IMR-90 (cell line): ENCODE data around the gene SLC7A10. TPM values are rescaled to one million over a fixed set of nuclear protein-coding genes. Genes with fewer than 3 reads are reported as not detected.

ENCODE experiments used
- ATAC-seq: fragments of 200-7000 bp; cut with Tn5 transposase; 2 replicates; pipeline ENCODE4 v1.9.1; 2020; ENCODE audit warnings: low read depth, mild to moderate bottlenecking, moderate library complexity
- BruUV-seq: library from RNA; stranded (reverse); fragments of 400-500 nt; replicated peaks from 2 replicates; lab custom pipeline; 2021; lab: Mats Ljungman, UMichigan
- CTCF ChIA-PET: fragments of 300-600 bp; formaldehyde crosslinking; extraction: SDS; loops from one replicate; lab custom pipeline; 2021; ENCODE audit warnings: antibody characterized with exemption; lab: Yijun Ruan, JAX
- POLR2A ChIA-PET: fragments of 300-600 bp; sonication (Branson Sonifier 250); formaldehyde crosslinking; loops from one replicate; lab custom pipeline; 2022; ENCODE audit warnings: antibody characterized with exemption; ENCODE audit not compliant: unreplicated experiment; lab: Charles Lee
- DNase-seq: peaks from one replicate; pipeline ENCODE4 v3.0.0; 2013
- H2AFZ ChIP-seq: replicated peaks from 2 replicates; pipeline ENCODE3; 2013; ENCODE audit warnings: low read length, mild to moderate bottlenecking; ENCODE audit not compliant: poor library complexity
- H2AK5ac ChIP-seq: 2 replicates; pipeline ENCODE4 v1.6.1; 2013; ENCODE audit warnings: low read depth, low read length, inconsistent platforms
- H2AK9ac ChIP-seq: replicated peaks from 2 replicates; pipeline ENCODE3; 2013; ENCODE audit warnings: mild to moderate bottlenecking, low read depth, low read length, moderate library complexity; ENCODE audit not compliant: poor library complexity
- H2BK120ac ChIP-seq: 2 replicates; pipeline ENCODE4 v1.6.1; 2013; ENCODE audit warnings: low read depth, low read length, inconsistent platforms
- H2BK15ac ChIP-seq: 3 replicates; pipeline ENCODE4 v1.6.1; 2013; ENCODE audit warnings: low read depth, low read length, inconsistent platforms
- H2BK20ac ChIP-seq: 2 replicates; pipeline ENCODE4 v1.6.1; 2013; ENCODE audit warnings: low read depth, mild to moderate bottlenecking, inconsistent platforms, low read length, moderate library complexity
- H2BK5ac ChIP-seq: 2 replicates; pipeline ENCODE4 v1.6.1; 2013; ENCODE audit warnings: mild to moderate bottlenecking, low read depth, low read length, inconsistent platforms; ENCODE audit not compliant: poor library complexity, severe bottlenecking
- H3K14ac ChIP-seq: replicated peaks from 2 replicates; pipeline ENCODE4 v1.6.1; 2013; ENCODE audit warnings: low read depth, low read length, inconsistent platforms
- H3K18ac ChIP-seq: 2 replicates; pipeline ENCODE4 v1.6.1; 2013; ENCODE audit warnings: low read depth, low read length, control low read depth
- H3K23ac ChIP-seq: 2 replicates; pipeline ENCODE4 v1.6.1; 2013; ENCODE audit warnings: low read depth, low read length, inconsistent platforms
- H3K27ac ChIP-seq: 2 replicates; pipeline ENCODE4 v1.5.1; 2013; ENCODE audit warnings: mild to moderate bottlenecking, control low read depth, low read length; ENCODE audit not compliant: insufficient read depth
- H3K27me3 ChIP-seq: 2 replicates; pipeline ENCODE4 v1.6.1; 2013; ENCODE audit warnings: low read length; ENCODE audit not compliant: control insufficient read depth, insufficient read depth
- H3K36me3 ChIP-seq: 2 replicates; pipeline ENCODE4 v1.6.1; 2013; ENCODE audit warnings: low read length, mixed read lengths; ENCODE audit not compliant: control insufficient read depth, insufficient read depth
- H3K4ac ChIP-seq: 2 replicates; pipeline ENCODE4 v1.6.1; 2013; ENCODE audit warnings: low read depth, low read length, inconsistent platforms
- H3K4me1 ChIP-seq: 2 replicates; pipeline ENCODE4 v1.6.1; 2013; ENCODE audit warnings: low read length, mixed read lengths; ENCODE audit not compliant: control insufficient read depth, insufficient read depth
- H3K4me2 ChIP-seq: 2 replicates; pipeline ENCODE4 v1.6.1; 2013; ENCODE audit warnings: low read depth, mild to moderate bottlenecking, control low read depth, low read length, moderate library complexity
- H3K4me3 ChIP-seq: 2 replicates; pipeline ENCODE4 v1.5.1; 2013; ENCODE audit warnings: low read depth, mild to moderate bottlenecking, control low read depth, low read length, moderate library complexity; ENCODE audit not compliant: insufficient read depth
- H3K56ac ChIP-seq: 2 replicates; pipeline ENCODE4 v1.6.1; 2013; ENCODE audit warnings: low read length, inconsistent platforms; ENCODE audit not compliant: insufficient read depth; ENCODE audit errors: extremely low read depth
- H3K79me1 ChIP-seq, 2 experiments: 2 replicates each; pipeline ENCODE4 v1.6.1; 2013; ENCODE audit warnings: low read length in 2 of 2, inconsistent platforms in 1 of 2, low read depth in 1 of 2
- H3K9ac ChIP-seq: 2 replicates; pipeline ENCODE4 v1.6.1; 2013; ENCODE audit warnings: low read depth, low read length, control low read depth
- H3K9me1 ChIP-seq: 2 replicates; pipeline ENCODE4 v1.6.1; 2013; ENCODE audit warnings: low read length, inconsistent platforms; ENCODE audit not compliant: insufficient read depth
- H3K9me3 ChIP-seq: 2 replicates; pipeline ENCODE4 v1.6.1; 2013; ENCODE audit warnings: low read length; ENCODE audit not compliant: control insufficient read depth, insufficient read depth
- H4K20me1 ChIP-seq: 2 replicates; pipeline ENCODE4 v1.6.1; 2013; ENCODE audit warnings: low read length, inconsistent platforms; ENCODE audit not compliant: insufficient read depth
- H4K5ac ChIP-seq: 2 replicates; pipeline ENCODE4 v1.6.1; 2013; ENCODE audit warnings: mild to moderate bottlenecking, low read depth, low read length, control low read depth
- H4K8ac ChIP-seq, 2 experiments: 2 replicates each; pipeline ENCODE4 v1.6.1; 2013; ENCODE audit warnings: low read depth in 2 of 2, low read length in 2 of 2, control low read depth in 1 of 2, inconsistent platforms in 1 of 2
- H4K91ac ChIP-seq: 2 replicates; pipeline ENCODE4 v1.6.1; 2013; ENCODE audit warnings: low read depth, low read length, inconsistent platforms; ENCODE audit not compliant: insufficient read depth
- BHLHE40 ChIP-seq: fragments of 150-350 bp; IDR thresholded peaks from 2 replicates; pipeline ENCODE4 v1.6.1; 2016; ENCODE audit warnings: mild to moderate bottlenecking, low read depth, low read length
- CEBPB ChIP-seq: IDR thresholded peaks from 2 replicates; pipeline ENCODE4 v1.6.1; 2012; ENCODE audit warnings: low read depth, low read length, improper control_type of control experiment
- CHD1 ChIP-seq: IDR thresholded peaks from 2 replicates; pipeline ENCODE4 v1.6.1; 2012; ENCODE audit warnings: low read depth, low read length, improper control_type of control experiment
- ELK1 ChIP-seq: fragments of 150-350 bp; IDR thresholded peaks from 2 replicates; pipeline ENCODE4 v1.6.1; 2016; ENCODE audit warnings: low read depth, mild to moderate bottlenecking, low read length, moderate library complexity, borderline replicate concordance
- FOS ChIP-seq: fragments of 150-350 bp; IDR thresholded peaks from 2 replicates; pipeline ENCODE4 v1.6.1; 2016; ENCODE audit warnings: low read depth, low read length
- MAFK ChIP-seq: IDR thresholded peaks from 2 replicates; pipeline ENCODE4 v1.6.1; 2012; ENCODE audit warnings: low read depth, low read length, improper control_type of control experiment
- MAZ ChIP-seq: IDR thresholded peaks from 2 replicates; pipeline ENCODE4 v1.6.1; 2012; ENCODE audit warnings: low read depth, mild to moderate bottlenecking, low read length, improper control_type of control experiment, moderate library complexity, borderline replicate concordance
- MXI1 ChIP-seq: IDR thresholded peaks from 2 replicates; pipeline ENCODE4 v1.6.1; 2012; ENCODE audit warnings: low read depth, mild to moderate bottlenecking, low read length, moderate library complexity, borderline replicate concordance
- NFE2L2 ChIP-seq: fragments of 150-350 bp; IDR thresholded peaks from 2 replicates; pipeline ENCODE4 v1.6.1; 2016; ENCODE audit warnings: low read depth, mild to moderate bottlenecking, low read length
- POLR2A ChIP-seq: IDR thresholded peaks from 2 replicates; pipeline ENCODE4 v1.6.1; 2012; ENCODE audit warnings: mild to moderate bottlenecking, low read depth, low read length
- RAD21 ChIP-seq: IDR thresholded peaks from 2 replicates; pipeline ENCODE4 v1.6.1; 2012; ENCODE audit warnings: low read length, improper control_type of control experiment
- RCOR1 ChIP-seq: IDR thresholded peaks from 2 replicates; pipeline ENCODE4 v1.6.1; 2012; ENCODE audit warnings: mild to moderate bottlenecking, low read length, improper control_type of control experiment; ENCODE audit not compliant: insufficient replicate concordance
- RFX5 ChIP-seq: IDR thresholded peaks from 2 replicates; pipeline ENCODE4 v1.8.0; 2012; ENCODE audit warnings: low read depth, mild to moderate bottlenecking, low read length, moderate library complexity
- SMC3 ChIP-seq: fragments of 150-350 bp; IDR thresholded peaks from 2 replicates; pipeline ENCODE4 v1.6.1; 2016; ENCODE audit warnings: low read depth, mild to moderate bottlenecking, antibody characterized with exemption, low read length, moderate library complexity
- USF2 ChIP-seq: fragments of 150-350 bp; IDR thresholded peaks from 2 replicates; pipeline ENCODE4 v1.6.1; 2017; ENCODE audit warnings: mild to moderate bottlenecking, antibody characterized with exemption, low read length, low read depth
- WGBS, 2 experiments: methylation state at CpG; one replicate each; pipeline versions ENCODE4 v1.1.5 to v1.1.7; 2013; ENCODE audit warnings: missing lambda C conversion rate in 2 of 2; ENCODE audit not compliant: insufficient read length in 1 of 2; ENCODE audit errors: extremely low coverage in 2 of 2; 5-methylcytosine and 5-hydroxymethylcytosine counted together
- dilution Hi-C: fragments of 300-500 bp; cut with HindIII; formaldehyde crosslinking; loops from one replicate; pipeline ENCODE4 v1.14.3; 2018; ENCODE audit warnings: low sequenced_read_pairs; ENCODE audit not compliant: unreplicated experiment
- in situ Hi-C: fragments of 300-500 bp; cut with MboI; formaldehyde crosslinking; loops from 3 replicates; pipeline ENCODE4 v1.14.3; 2019; ENCODE audit warnings: low sequenced_read_pairs, inconsistent platforms, mixed read lengths
- intact Hi-C: fragments of 100-400 bp; cut with micrococcal nuclease; formaldehyde crosslinking; loops from 2 replicates; pipeline ENCODE4 v1.10.0; 2022
- polyA plus RNA-seq, 3 experiments: library from polyadenylated mRNA; depleted of rRNA; stranded (reverse); fragments of >200 nt; gene quantifications; 2 replicates each; pipeline ENCODE4 v1.2.3, GENCODE V29; 2012; ENCODE audit warnings: low replicate concordance in 1 of 3
- total RNA-seq: library from RNA; depleted of rRNA; stranded (reverse); fragments of >200 nt; gene quantifications from 2 replicates; pipeline ENCODE4 v1.2.3, GENCODE V29; 2012
- TF ChIP-seq, protein P1 (sequence below): conservative IDR thresholded peaks from 2 replicates; pipeline ENCODE4 v1.5.1; 2012; ENCODE audit warnings: mild to moderate bottlenecking, low read depth, low read length, improper control_type of control experiment

Gene SLC7A10
- total and polyA plus RNA-seq, 2 of the 4 experiments (the other 2 are of a cell fraction) = not detected

GRCh38 chr19:33163481-33163880, 62.2 kb downstream of the SLC7A10 start:
- no peaks in the 10 kb centered on the region for H3K27me3 ChIP-seq
- no peak overlapping the region for H3K4ac ChIP-seq
- H3K79me1 ChIP-seq = no peaks in the 10 kb centered on the region
- no peak overlapping the region for H3K27ac ChIP-seq
- in situ Hi-C loops (no loop called here), dilution Hi-C loops (no loop called here), intact Hi-C loops (no loop called here)
- H4K5ac ChIP-seq = no peak overlapping the region
- no peak for ATAC-seq
- no peak overlapping the region for H4K91ac ChIP-seq
- ChIA-PET POLR2A (no interaction called here), CTCF (interaction anchor here (1.8 kb wide), 1 partner anchor 13 kb away, joined by 7 read pairs; no protein-coding TSS in a partner anchor)
- no peak overlapping the region for H2AK5ac ChIP-seq
- H3K9ac ChIP-seq = no peak overlapping the region
- H3K23ac ChIP-seq = no peak overlapping the region
- H2BK15ac ChIP-seq = no peak overlapping the region
- no peak overlapping the region for H2BK20ac ChIP-seq
- H3K4me3 ChIP-seq = no peak overlapping the region
- no peaks in the 10 kb centered on the region for H3K9me1 ChIP-seq
- no peaks in the 10 kb centered on the region for H4K20me1 ChIP-seq
- H3K9me3 ChIP-seq = no peaks in the 10 kb centered on the region
- peaks cover 3% of the 10 kb centered on the region for H3K4me1 ChIP-seq
- no peak overlapping the region for H3K14ac ChIP-seq
- H3K18ac ChIP-seq = no peak overlapping the region
- no peak overlapping the region for H3K56ac ChIP-seq
- TF ChIP-seq MXI1 = no peak
- TF ChIP-seq CHD1 = no peak
- TF ChIP-seq MAFK = no peak
- no peak for TF ChIP-seq NFE2L2
- no peak for TF ChIP-seq RCOR1
- TF ChIP-seq USF2 = no peak
- no peak for TF ChIP-seq FOS
- TF ChIP-seq POLR2A = no peak
- TF ChIP-seq, protein P1, sequence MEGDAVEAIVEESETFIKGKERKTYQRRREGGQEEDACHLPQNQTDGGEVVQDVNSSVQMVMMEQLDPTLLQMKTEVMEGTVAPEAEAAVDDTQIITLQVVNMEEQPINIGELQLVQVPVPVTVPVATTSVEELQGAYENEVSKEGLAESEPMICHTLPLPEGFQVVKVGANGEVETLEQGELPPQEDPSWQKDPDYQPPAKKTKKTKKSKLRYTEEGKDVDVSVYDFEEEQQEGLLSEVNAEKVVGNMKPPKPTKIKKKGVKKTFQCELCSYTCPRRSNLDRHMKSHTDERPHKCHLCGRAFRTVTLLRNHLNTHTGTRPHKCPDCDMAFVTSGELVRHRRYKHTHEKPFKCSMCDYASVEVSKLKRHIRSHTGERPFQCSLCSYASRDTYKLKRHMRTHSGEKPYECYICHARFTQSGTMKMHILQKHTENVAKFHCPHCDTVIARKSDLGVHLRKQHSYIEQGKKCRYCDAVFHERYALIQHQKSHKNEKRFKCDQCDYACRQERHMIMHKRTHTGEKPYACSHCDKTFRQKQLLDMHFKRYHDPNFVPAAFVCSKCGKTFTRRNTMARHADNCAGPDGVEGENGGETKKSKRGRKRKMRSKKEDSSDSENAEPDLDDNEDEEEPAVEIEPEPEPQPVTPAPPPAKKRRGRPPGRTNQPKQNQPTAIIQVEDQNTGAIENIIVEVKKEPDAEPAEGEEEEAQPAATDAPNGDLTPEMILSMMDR = no peak
- TF ChIP-seq RFX5 = no peak
- no peak for TF ChIP-seq BHLHE40
- no peak for TF ChIP-seq RAD21
- TF ChIP-seq CEBPB = no peak
- no peak for TF ChIP-seq ELK1
- no peak for TF ChIP-seq SMC3
- TF ChIP-seq MAZ = no peak
- no peak overlapping the region for H4K8ac ChIP-seq
- no TSS peak for BruUV-seq
- no peak overlapping the region for H2BK5ac ChIP-seq
- no peaks in the 10 kb centered on the region for H3K36me3 ChIP-seq
- H2BK120ac ChIP-seq = no peak overlapping the region
- H2AFZ ChIP-seq = no peak overlapping the region
- no peak for DNase-seq
- no peak overlapping the region for H2AK9ac ChIP-seq
- no peak overlapping the region for H3K4me2 ChIP-seq
- no CpG with 5 or more reads among the region's 6 CpGs for WGBS, 2 experiments
